Gastrocnemius medialis (tissue), 4 donors: Measurements from ENCODE around the gene MYO1B. TPM values are rescaled to one million over a fixed set of nuclear protein-coding genes. Genes with fewer than 3 reads are reported as not detected.

ENCODE experiments used
- ATAC-seq, 2 donors: fragments of 150-250 bp; one replicate each; pipeline ENCODE4 v1.9.1; 2016
- DNase-seq, 2 donors: peaks; one replicate each; pipeline ENCODE4 v3.0.0-alpha.2; 2019
- H3K27ac ChIP-seq, 4 donors: fragments of 200-600 bp; sonication (generic); 1 replicate in 1 of 4; 2 replicates in 3 of 4; pipeline ENCODE4 v1.5.1; 2016 to 2018; ENCODE audit warnings: mild to moderate bottlenecking in 2 of 4, moderate library complexity in 1 of 4
- H3K27me3 ChIP-seq, 3 donors: fragments of 200-600 bp; sonication (generic) in 2 of 3; 1 replicate in 1 of 3; 2 replicates in 2 of 3; pipeline versions ENCODE4 v1.5.1 to v1.6.0; 2016 to 2019; ENCODE audit warnings: mild to moderate bottlenecking in 1 of 3, moderate library complexity in 1 of 3
- H3K36me3 ChIP-seq, 2 donors: fragments of 200-600 bp; sonication (generic) in 1 of 2; one replicate each; pipeline ENCODE4 v1.5.1; 2017 to 2018
- H3K4me1 ChIP-seq, 2 donors: fragments of 200-600 bp; sonication (generic) in 1 of 2; one replicate each; pipeline ENCODE4 v1.5.1; 2016 to 2017; ENCODE audit warnings: mild to moderate bottlenecking in 2 of 2
- H3K4me3 ChIP-seq, 4 donors: fragments of 200-600 bp; sonication (generic) in 3 of 4; 1 replicate in 1 of 4; 2 replicates in 3 of 4; pipeline ENCODE4 v1.5.1; 2016 to 2019; ENCODE audit warnings: mild to moderate bottlenecking in 2 of 4
- H3K9me3 ChIP-seq, 3 donors: fragments of 200-600 bp; sonication (generic) in 2 of 3; 1 replicate in 1 of 3; 2 replicates in 2 of 3; pipeline ENCODE4 v1.5.1; 2016 to 2019
- CTCF ChIP-seq, 5 experiments: fragments of 450-650 bp in 3 of 5; fragments of 200-600 bp in 2 of 5; sonication (generic) in 2 of 5; IDR thresholded peaks in 4 of 5; conservative IDR thresholded peaks in 1 of 5; 1 replicate in 4 of 5; 2 replicates in 1 of 5; pipeline ENCODE4 v1.5.1; 2016 to 2019; ENCODE audit warnings: antibody characterized with exemption in 5 of 5, mild to moderate bottlenecking in 3 of 5, moderate library complexity in 3 of 5
- POLR2A ChIP-seq, 2 donors: fragments of 450-650 bp; IDR thresholded peaks; one replicate each; pipeline ENCODE4 v1.6.1; 2017; ENCODE audit warnings: antibody characterized with exemption in 2 of 2, mild to moderate bottlenecking in 2 of 2, moderate library complexity in 2 of 2
- in situ Hi-C, 4 donors: fragments of 200-750 bp; cut with MboI; loops; one replicate each; pipeline versions ENCODE4 v1.15.0 to v1.8.0; 2017; ENCODE audit warnings: low sequenced_read_pairs in 4 of 4
- intact Hi-C: fragments of 100-400 bp; cut with DNase I; formaldehyde crosslinking; loops from one replicate; pipeline ENCODE4 v1.15.1; 2023; ENCODE audit warnings: low total_unique reads
- total RNA-seq, 4 donors: library from RNA; depleted of rRNA; stranded (reverse); fragments of >200 nt; gene quantifications; one replicate each; pipeline versions ENCODE4 v1.1.0 to v1.2.3, GENCODE V29; 2016

Gene MYO1B
- total RNA-seq, 4 donors from 2014 or later, result 7.0 to 10.8 (median 10.0) TPM

- Histone ChIP-seq H3K4me3 (no peak overlapping the region), H3K36me3 (no peaks in the 10 kb centered on the region), H3K4me1 (peaks cover 4 to 9% of the 10 kb centered on the region in 2 donors), H3K27me3 (no peaks in the 10 kb centered on the region), H3K9me3 (no peaks in the 10 kb centered on the region), H3K27ac (no peak overlapping the region)
- intact Hi-C loops, result no loop called here
- no peak for TF ChIP-seq CTCF (IDR thresholded peaks at IDR 0.05 in 4 of 5, conservative IDR thresholded peaks at IDR 0.05 in 1 of 5)
- no peak for TF ChIP-seq POLR2A (IDR thresholded peaks at IDR 0.05)
- DNase-seq, result no peak
- in situ Hi-C loops, result no loop called here
- no peak for ATAC-seq
These were observed 80.6 kb downstream of the MYO1B start for GRCh38 chr2:191325651-191326365.

DNA sequence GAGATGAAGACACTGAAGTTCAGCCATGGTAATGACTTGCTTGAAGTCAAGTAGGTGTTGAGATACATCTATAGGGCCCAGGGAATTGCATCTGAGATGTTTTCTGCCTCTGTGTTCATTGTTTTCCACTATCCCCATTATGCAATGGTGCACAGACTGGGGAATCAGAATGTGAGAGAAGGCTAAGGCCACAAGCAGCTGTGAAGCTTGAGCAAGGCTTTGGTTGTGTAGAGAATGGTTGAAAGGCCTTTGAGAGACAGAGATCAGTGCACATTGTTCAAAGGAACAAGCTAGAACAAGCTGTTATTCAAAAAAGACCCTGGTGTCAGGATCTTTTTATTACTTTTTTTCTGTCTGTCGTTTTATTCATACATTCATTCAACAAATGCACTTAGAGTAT, 82.3 kb downstream of the MYO1B start:
- Histone ChIP-seq H3K4me3 (no peak overlapping the region), H3K27me3 (no peaks in the 10 kb centered on the region), H3K27ac (no peak overlapping the region), H3K9me3 (no peaks in the 10 kb centered on the region), H3K4me1 (no peaks in the 10 kb centered on the region), H3K36me3 (no peaks in the 10 kb centered on the region)
- TF ChIP-seq POLR2A (IDR thresholded peaks at IDR 0.05) (no peak), CTCF (IDR thresholded peaks at IDR 0.05 in 4 of 5, conservative IDR thresholded peaks at IDR 0.05 in 1 of 5) (no peak)
- in situ Hi-C loops, result no loop called here
- intact Hi-C loops, result no loop called here
- ATAC-seq (no peak), DNase-seq (no peak)

DNA sequence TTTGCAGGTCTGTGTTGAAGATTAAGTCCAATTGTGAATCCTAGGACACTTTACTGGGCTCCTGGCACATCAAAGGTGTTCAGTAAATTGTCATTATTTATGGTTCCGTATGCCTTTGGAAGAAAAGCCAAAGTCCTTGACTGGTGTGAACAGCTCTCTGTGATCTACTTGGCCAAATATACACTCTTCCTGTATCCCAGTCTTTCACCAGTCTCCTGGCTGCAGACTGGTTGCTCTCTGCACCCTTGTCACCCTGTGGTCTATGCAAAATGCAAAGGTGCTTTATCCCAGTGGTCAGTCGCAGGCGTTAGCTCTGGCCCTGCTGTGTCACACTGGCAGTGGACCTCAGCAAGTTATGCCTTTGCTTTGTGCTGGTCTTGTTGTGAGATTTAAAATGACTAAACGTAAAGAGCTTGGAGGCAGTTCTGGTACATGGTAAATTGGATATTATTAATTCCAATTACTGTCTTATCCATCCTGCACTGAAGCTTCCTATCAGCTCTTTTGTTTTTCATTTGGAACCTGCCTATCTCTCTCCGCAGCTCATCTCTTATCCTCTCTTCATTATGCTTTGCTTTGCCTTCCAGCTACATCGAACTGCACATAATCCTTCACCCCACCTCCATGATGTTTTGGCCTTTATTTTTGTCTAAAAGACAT, 83.1 kb downstream of the MYO1B start:
- DNase-seq, result no peak
- no peak for ATAC-seq
- intact Hi-C loops, result no loop called here

GRCh38 chr2:191329841-191330240, 84.6 kb downstream of the MYO1B start:
- ATAC-seq (no peak), DNase-seq (no peak)
- Histone ChIP-seq H3K4me3 (no peak overlapping the region), H3K27me3 (no peaks in the 10 kb centered on the region), H3K9me3 (no peaks in the 10 kb centered on the region), H3K4me1 (no peaks in the 10 kb centered on the region), H3K36me3 (no peaks in the 10 kb centered on the region), H3K27ac (no peak overlapping the region)
- no peak for TF ChIP-seq CTCF (IDR thresholded peaks at IDR 0.05 in 4 of 5, conservative IDR thresholded peaks at IDR 0.05 in 1 of 5)
- no peak for TF ChIP-seq POLR2A (IDR thresholded peaks at IDR 0.05)
- intact Hi-C loops, result no loop called here
- in situ Hi-C loops, result no loop called here

More for the DNA sequence above, 83.1 kb downstream of the MYO1B start:
- H3K36me3 ChIP-seq, result no peaks in the 10 kb centered on the region
- no peak overlapping the region for H3K4me3 ChIP-seq
- in situ Hi-C loops, result no loop called here
- no peaks in the 10 kb centered on the region for H3K9me3 ChIP-seq
- TF ChIP-seq POLR2A (IDR thresholded peaks at IDR 0.05) (no peak), CTCF (IDR thresholded peaks at IDR 0.05 in 4 of 5, conservative IDR thresholded peaks at IDR 0.05 in 1 of 5) (no peak)
- H3K27me3 ChIP-seq, result no peaks in the 10 kb centered on the region
- H3K4me1 ChIP-seq, result no peaks in the 10 kb centered on the region
- no peak overlapping the region for H3K27ac ChIP-seq
